ENCODE results near the gene FATE1.

Gene FATE1

DNA sequence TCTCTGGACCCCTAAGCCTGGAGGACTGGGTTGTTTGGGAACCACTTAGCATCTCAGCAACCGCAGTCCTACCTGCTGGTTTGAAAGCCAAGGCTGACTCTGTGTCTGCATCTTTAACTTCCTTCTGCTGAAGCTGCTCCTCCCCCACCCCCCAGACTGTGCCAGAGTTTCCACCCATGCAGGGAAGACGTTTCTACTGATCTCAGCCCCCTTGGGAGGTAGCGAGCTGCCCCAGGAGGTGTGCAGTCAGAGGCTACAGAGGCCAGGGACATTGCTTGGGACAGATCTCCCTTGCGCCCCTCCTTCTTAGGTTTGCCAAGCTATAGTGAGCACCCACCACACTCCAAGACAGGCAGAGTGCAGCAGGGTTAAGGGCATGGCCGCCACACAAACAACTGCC is 4.7 kb upstream of the FATE1 start:
- Histone ChIP-seq H2AFZ (ENCODE audit: low read length) (no peak overlapping the region), H3K9me3 (ENCODE audit: insufficient read depth, low read depth, low read length) (no peaks in the 10 kb centered on the region), H3K4me2 (ENCODE audit: low read depth, low read length, poor library complexity, severe bottlenecking) (no peak overlapping the region), H3F3A (ENCODE audit: low read depth) (no peaks in the 10 kb centered on the region), H3K4me3 (ENCODE audit: low read length, poor library complexity, severe bottlenecking) (no peak overlapping the region), H3K79me2 (ENCODE audit: insufficient read depth, low read length) (no peaks in the 10 kb centered on the region), H3K27me3 (ENCODE audit: insufficient read depth, low read length, poor library complexity, severe bottlenecking) (no peaks in the 10 kb centered on the region), H3K9ac (ENCODE audit: low read depth, low read length, poor library complexity, severe bottlenecking) (no peak overlapping the region), H3K36me3 (ENCODE audit: insufficient read depth, low read length) (no peaks in the 10 kb centered on the region), H4K20me1 (ENCODE audit: insufficient read depth, low read length, poor library complexity, severe bottlenecking) (no peaks in the 10 kb centered on the region), H3K4me1 (ENCODE audit: insufficient read depth, low read length, poor library complexity, severe bottlenecking) (no peaks in the 10 kb centered on the region), H3K9me2 (replicated peaks; ENCODE audit: low read depth, low read length) (no peaks in the 10 kb centered on the region)
- no peak for TF ChIP-seq EZH2phosphoT487 (IDR thresholded peaks at IDR 0.05; ENCODE audit: borderline replicate concordance)
- TF ChIP-seq, protein P1, sequence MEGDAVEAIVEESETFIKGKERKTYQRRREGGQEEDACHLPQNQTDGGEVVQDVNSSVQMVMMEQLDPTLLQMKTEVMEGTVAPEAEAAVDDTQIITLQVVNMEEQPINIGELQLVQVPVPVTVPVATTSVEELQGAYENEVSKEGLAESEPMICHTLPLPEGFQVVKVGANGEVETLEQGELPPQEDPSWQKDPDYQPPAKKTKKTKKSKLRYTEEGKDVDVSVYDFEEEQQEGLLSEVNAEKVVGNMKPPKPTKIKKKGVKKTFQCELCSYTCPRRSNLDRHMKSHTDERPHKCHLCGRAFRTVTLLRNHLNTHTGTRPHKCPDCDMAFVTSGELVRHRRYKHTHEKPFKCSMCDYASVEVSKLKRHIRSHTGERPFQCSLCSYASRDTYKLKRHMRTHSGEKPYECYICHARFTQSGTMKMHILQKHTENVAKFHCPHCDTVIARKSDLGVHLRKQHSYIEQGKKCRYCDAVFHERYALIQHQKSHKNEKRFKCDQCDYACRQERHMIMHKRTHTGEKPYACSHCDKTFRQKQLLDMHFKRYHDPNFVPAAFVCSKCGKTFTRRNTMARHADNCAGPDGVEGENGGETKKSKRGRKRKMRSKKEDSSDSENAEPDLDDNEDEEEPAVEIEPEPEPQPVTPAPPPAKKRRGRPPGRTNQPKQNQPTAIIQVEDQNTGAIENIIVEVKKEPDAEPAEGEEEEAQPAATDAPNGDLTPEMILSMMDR (conservative IDR thresholded peaks at IDR 0.05; ENCODE audit: low read length) = no peak

DNA sequence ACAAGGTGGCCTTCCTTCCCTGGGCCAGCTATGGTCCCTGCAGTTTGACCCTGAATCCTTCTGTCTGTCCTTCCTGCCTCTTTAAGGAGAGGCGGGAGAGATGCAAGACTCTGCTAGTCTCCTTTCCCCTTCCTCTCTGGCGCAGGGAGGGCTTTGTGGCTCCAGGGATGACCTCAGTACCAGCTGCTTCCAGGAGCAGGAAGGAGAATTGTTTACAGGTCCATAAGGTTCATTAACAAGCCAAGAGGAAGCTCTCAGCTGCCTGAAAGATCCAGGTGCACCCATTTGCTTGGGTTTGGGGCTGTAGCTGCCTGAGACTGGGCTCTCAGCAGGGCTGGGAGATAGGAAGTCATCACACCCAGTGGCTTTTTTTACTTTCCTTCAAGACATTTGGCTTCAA is 4.0 kb upstream of the FATE1 start:
- H3K9ac ChIP-seq (ENCODE audit: low read depth, low read length, poor library complexity, severe bottlenecking) = no peak overlapping the region
- no peaks in the 10 kb centered on the region for H3F3A ChIP-seq (ENCODE audit: low read depth)
- no peaks in the 10 kb centered on the region for H3K36me3 ChIP-seq (ENCODE audit: insufficient read depth, low read length)
- no peak overlapping the region for H3K4me3 ChIP-seq (ENCODE audit: low read length, poor library complexity, severe bottlenecking)
- no peaks in the 10 kb centered on the region for H3K4me1 ChIP-seq (ENCODE audit: insufficient read depth, low read length, poor library complexity, severe bottlenecking)
- H2AFZ ChIP-seq (ENCODE audit: low read length) = no peak overlapping the region
- H3K4me2 ChIP-seq (ENCODE audit: low read depth, low read length, poor library complexity, severe bottlenecking) = no peak overlapping the region
- H3K79me2 ChIP-seq (ENCODE audit: insufficient read depth, low read length) = no peaks in the 10 kb centered on the region
- no peaks in the 10 kb centered on the region for H3K27me3 ChIP-seq (ENCODE audit: insufficient read depth, low read length, poor library complexity, severe bottlenecking)
- H3K9me2 ChIP-seq (replicated peaks; ENCODE audit: low read depth, low read length) = no peaks in the 10 kb centered on the region
- no peaks in the 10 kb centered on the region for H4K20me1 ChIP-seq (ENCODE audit: insufficient read depth, low read length, poor library complexity, severe bottlenecking)
- H3K9me3 ChIP-seq (ENCODE audit: insufficient read depth, low read depth, low read length) = no peaks in the 10 kb centered on the region
- TF ChIP-seq, protein P1 (conservative IDR thresholded peaks at IDR 0.05; ENCODE audit: low read length) = no peak
- TF ChIP-seq EZH2phosphoT487 (IDR thresholded peaks at IDR 0.05; ENCODE audit: borderline replicate concordance) = no peak

DNA sequence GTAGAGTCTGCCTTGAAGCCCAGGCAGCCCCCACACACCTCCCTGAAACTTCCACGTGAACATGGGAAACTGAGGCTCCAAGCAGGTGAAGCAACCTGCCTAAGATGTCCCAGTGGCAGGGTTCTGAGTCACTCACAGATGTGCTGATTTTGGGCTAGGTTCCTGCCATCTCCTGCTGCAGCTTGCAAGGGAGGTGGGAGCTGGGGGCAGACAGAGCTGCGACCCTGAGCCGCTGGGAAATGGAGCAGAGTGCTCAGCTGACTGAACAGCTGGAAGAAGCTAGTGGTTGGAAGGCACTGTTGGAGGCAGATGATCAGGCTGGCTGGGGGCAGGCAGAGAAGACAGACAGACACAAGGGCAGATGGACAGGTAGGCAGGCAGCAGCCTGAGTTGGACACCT is 3.6 kb upstream of the FATE1 start:
- Histone ChIP-seq H2AFZ (ENCODE audit: low read length) (no peak overlapping the region), H3K9me3 (ENCODE audit: insufficient read depth, low read depth, low read length) (no peaks in the 10 kb centered on the region), H3K9ac (ENCODE audit: low read depth, low read length, poor library complexity, severe bottlenecking) (no peak overlapping the region), H3K9me2 (replicated peaks; ENCODE audit: low read depth, low read length) (no peaks in the 10 kb centered on the region), H3K27me3 (ENCODE audit: insufficient read depth, low read length, poor library complexity, severe bottlenecking) (no peaks in the 10 kb centered on the region), H3K79me2 (ENCODE audit: insufficient read depth, low read length) (no peaks in the 10 kb centered on the region), H3K4me3 (ENCODE audit: low read length, poor library complexity, severe bottlenecking) (no peak overlapping the region), H3K4me1 (ENCODE audit: insufficient read depth, low read length, poor library complexity, severe bottlenecking) (no peaks in the 10 kb centered on the region), H3K4me2 (ENCODE audit: low read depth, low read length, poor library complexity, severe bottlenecking) (no peak overlapping the region), H3K36me3 (ENCODE audit: insufficient read depth, low read length) (no peaks in the 10 kb centered on the region), H3F3A (ENCODE audit: low read depth) (no peaks in the 10 kb centered on the region), H4K20me1 (ENCODE audit: insufficient read depth, low read length, poor library complexity, severe bottlenecking) (no peaks in the 10 kb centered on the region)
- TF ChIP-seq, protein P1 (conservative IDR thresholded peaks at IDR 0.05; ENCODE audit: low read length) = no peak
- TF ChIP-seq EZH2phosphoT487 (IDR thresholded peaks at IDR 0.05; ENCODE audit: borderline replicate concordance) = no peak

All from Loucy (cell line).